Kidney epithelial cell (primary cell): ENCODE measurements around the gene ECSIT. TPM values are rescaled to one million over a fixed set of nuclear protein-coding genes. Genes with fewer than 3 reads are reported as not detected.

Experiments used
- DNase-seq: peaks from one replicate; pipeline ENCODE4 v3.0.0-alpha.2; 2010; ENCODE audit warnings: low read depth
- H3K27me3 ChIP-seq: 2 replicates; pipeline ENCODE4 v1.6.0; 2011; ENCODE audit warnings: low read length; ENCODE audit not compliant: control insufficient read depth, insufficient read depth
- H3K36me3 ChIP-seq: 2 replicates; pipeline ENCODE4 v1.5.1; 2011; ENCODE audit warnings: low read length; ENCODE audit not compliant: control insufficient read depth, insufficient read depth
- H3K4me3 ChIP-seq: 2 replicates; pipeline ENCODE4 v1.5.1; 2011; ENCODE audit warnings: low read depth, mild to moderate bottlenecking, control low read depth, low read length
- CTCF ChIP-seq: IDR thresholded peaks from 2 replicates; pipeline ENCODE4 v1.5.1; 2011; ENCODE audit warnings: mild to moderate bottlenecking, moderate library complexity, low read length, control low read depth, inconsistent platforms; ENCODE audit not compliant: insufficient read depth, poor library complexity, severe bottlenecking
- total RNA-seq: library from RNA; depleted of rRNA; stranded (reverse); fragments of >200 nt; gene quantifications from 2 replicates; pipeline ENCODE4 v1.2.3, GENCODE V29; 2015

The ECSIT gene
- total RNA-seq, 1 donor from 2014 or later = 37.4 TPM

GRCh38 chr19:11482384-11483050 lies 46.4 kb downstream of the ECSIT start:
- no peak for DNase-seq
- no peaks in the 10 kb centered on the region for H3K36me3 ChIP-seq
- H3K27me3 ChIP-seq = peaks cover 53% of the 10 kb centered on the region
- peak; percentile 47 for TF ChIP-seq CTCF
- H3K4me3 ChIP-seq = peak overlapping the region; percentile 26

DNA sequence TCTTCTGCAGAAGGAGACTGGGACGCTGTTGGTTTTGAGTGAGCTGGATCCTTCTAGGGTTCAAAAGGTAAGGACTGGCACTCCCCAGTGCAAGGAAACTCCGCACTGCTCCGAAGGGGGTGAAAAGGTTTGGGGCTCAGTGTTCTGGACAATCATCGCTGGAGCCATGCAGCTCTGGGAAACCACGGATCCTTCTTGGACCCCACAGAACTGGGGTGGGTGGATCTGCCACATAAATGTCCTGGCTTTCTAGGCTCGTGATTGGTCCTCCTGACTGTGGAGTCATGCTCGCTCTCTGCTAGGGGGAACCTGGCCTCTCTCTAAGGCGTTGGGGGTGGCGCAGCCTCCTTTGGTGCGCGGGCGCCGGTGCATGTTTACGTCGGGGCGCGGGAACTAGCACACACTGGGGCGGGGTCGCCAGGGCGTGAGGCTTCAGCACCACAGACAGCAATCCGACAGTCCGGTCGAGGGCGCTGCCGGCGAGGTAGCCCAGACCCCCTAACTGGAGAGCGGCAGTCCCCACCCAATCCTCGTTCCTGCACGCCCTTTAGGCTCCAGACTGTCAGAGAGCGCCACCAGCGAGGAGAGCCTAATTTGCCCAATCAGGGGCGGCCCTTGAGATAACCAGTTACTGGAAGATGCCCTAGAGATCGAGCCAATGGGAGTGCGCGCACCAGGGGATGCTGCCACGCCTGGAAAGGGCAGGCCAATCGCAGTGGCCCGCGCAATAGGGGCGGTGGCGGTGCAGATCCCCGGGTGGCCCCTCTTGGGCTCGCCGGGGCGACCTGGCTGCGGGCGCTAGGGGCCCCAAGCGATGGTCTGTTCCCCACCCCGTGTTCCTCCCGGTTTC lies 47.2 kb downstream of the ECSIT start:
- Histone ChIP-seq H3K36me3 (no peaks in the 10 kb centered on the region), H3K4me3 (peak overlapping the region; percentile 26), H3K27me3 (peaks cover 53% of the 10 kb centered on the region)
- no peak for TF ChIP-seq CTCF
- DNase-seq = no peak

GRCh38 chr19:11480715-11481533 lies 48.0 kb downstream of the ECSIT start, which contains the start of gene ELAVL3:
ELAVL3 (minus strand) TSS chr19:11481046; CDS start chr19:11480608, 438 bp downstream.
- Histone ChIP-seq H3K36me3 (no peaks in the 10 kb centered on the region), H3K4me3 (no peak within 1 kb of the TSS), H3K27me3 (peaks cover 53% of the 10 kb centered on the region)
- no peak for TF ChIP-seq CTCF
- DNase-seq = no peak

DNA sequence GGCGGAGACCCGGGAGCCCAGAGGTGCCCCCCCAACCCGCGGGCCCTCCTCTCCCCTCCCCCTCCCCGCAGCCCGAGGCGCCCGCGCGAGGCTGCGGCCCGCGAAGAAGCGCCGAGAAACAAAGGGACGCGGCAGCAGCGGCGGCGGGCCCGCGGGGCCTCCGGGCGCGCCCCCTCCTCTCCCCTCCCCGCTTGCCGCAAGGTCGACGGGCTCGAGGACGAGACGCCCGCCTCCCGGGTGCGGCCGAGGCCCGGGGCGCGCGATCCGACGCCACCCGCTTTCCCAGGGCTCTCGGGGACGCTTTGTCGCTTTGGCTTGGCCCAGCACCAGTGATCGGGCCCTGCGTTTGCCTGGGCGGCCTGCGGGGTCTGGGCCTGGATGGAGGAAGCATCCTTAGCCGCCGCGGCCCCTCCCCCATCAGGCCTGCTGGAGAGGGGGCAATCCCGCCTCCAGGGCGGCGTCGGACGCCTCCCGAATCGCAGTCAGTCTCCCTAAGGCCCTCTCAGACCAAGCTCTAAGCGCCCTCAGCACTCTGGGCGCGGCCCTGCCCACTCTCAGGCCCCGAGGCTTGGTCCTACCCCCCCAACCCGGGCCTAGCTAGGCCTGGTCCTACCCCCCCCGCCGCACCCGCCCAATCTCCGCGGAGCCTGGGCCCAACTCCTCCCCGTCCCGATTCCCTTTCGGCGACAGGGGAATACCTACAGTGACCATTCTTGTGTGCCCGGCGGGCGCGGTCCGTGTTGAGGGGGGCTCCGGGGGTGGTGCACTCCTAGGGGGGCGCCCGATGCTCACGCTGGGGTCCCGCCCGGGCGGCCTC lies 48.8 kb downstream of the ECSIT start:
- no peak for TF ChIP-seq CTCF
- Histone ChIP-seq H3K36me3 (no peaks in the 10 kb centered on the region), H3K4me3 (no peak overlapping the region), H3K27me3 (peaks cover 53% of the 10 kb centered on the region)
- DNase-seq = no peak
